Activated T-cell treated with anti-CD3 and anti-CD28 coated beads, Interleukin-2, amount 50 U/mL, for 24 hours (primary cell): ENCODE data around the gene ADAP1.
A peak's percentile ranks its signal among the peaks of the same experiment; 100 is the strongest.
"Not testable (repeated sequence)": the region's sequence is repeated elsewhere in the genome, so short reads cannot be mapped to it uniquely, and the experiment has no call there.

Experiments used
- DNase-seq: peaks from one replicate; pipeline ENCODE4 v3.0.0-alpha.2; 2020
- H3K27ac Mint-ChIP-seq: 2 replicates; pipeline ENCODE4 v1.8.0; 2020; ENCODE audit warnings: mild to moderate bottlenecking, mixed read lengths
- H3K27me3 Mint-ChIP-seq: 2 replicates; pipeline ENCODE4 v1.8.0; 2020; ENCODE audit warnings: mixed read lengths
- H3K36me3 Mint-ChIP-seq: 2 replicates; pipeline ENCODE4 v1.8.0; 2020; ENCODE audit warnings: low read depth, mixed read lengths
- H3K4me1 Mint-ChIP-seq: 2 replicates; pipeline ENCODE4 v1.8.0; 2020; ENCODE audit warnings: low read depth, mixed read lengths
- H3K4me3 Mint-ChIP-seq: 2 replicates; pipeline ENCODE4 v1.8.0; 2020; ENCODE audit warnings: mild to moderate bottlenecking, moderate library complexity, mixed read lengths
- H3K9me3 Mint-ChIP-seq: 2 replicates; pipeline ENCODE4 v1.8.0; 2020; ENCODE audit warnings: mixed read lengths

Gene ADAP1

GRCh38 chr7:881441-882234 lies 72.8 kb downstream of the ADAP1 start:
- Mint-ChIP-seq H3K4me3 (no peak overlapping the region), H3K36me3 (peaks cover 43% of the 10 kb centered on the region), H3K27ac (peak overlapping the region; percentile 7), H3K4me1 (peaks cover 43% of the 10 kb centered on the region), H3K27me3 (no peaks in the 10 kb centered on the region), H3K9me3 (no peaks in the 10 kb centered on the region)
- no peak for DNase-seq

DNA sequence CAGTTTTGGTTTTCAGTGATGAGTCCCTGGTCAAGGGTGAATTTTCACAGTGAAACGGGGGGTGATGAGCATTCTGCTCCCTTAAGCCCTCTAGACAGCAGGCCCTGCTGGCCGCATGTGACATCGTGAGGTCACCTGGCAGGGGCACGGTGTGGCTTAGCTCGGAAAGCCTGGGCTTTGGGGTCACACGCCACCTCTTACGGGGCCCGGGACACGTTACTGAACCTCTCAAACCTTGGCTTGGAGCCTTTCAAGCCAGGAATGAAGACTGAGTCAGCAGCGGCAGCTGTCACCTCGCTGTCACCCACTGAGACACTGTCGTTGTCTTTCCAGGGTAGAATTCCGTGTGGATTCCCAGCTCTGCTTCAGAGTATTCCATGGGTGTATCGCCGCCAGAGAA lies 74.0 kb downstream of the ADAP1 start:
- H3K27ac Mint-ChIP-seq, result no peak overlapping the region
- peaks cover 33% of the 10 kb centered on the region for H3K36me3 Mint-ChIP-seq
- H3K4me3 Mint-ChIP-seq, result no peak overlapping the region

DNA sequence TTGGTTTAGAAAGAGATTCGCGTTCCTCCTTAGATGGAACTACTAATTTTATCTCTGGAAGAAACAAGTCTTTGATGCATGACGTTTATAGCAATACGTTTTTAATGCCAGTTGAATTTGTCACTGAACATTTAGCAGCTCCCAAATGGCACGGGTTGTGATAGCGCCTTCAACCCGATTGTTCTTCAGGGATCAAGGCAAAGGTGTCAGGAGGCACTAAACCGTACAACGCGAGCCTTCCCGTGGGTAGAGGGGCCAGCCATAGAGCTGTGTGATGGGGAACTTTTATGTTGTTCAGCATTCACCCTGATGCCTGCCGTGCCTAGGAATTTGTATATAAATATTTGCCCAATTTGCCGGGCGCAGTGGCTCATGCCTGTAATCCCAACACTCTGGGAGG lies 74.8 kb downstream of the ADAP1 start:
- H3K27ac Mint-ChIP-seq, result no peak overlapping the region
- no peak for DNase-seq
- no peaks in the 10 kb centered on the region for H3K27me3 Mint-ChIP-seq
- H3K9me3 Mint-ChIP-seq, result no peaks in the 10 kb centered on the region
- no peak overlapping the region for H3K4me3 Mint-ChIP-seq
- H3K36me3 Mint-ChIP-seq, result peaks cover 38% of the 10 kb centered on the region
- H3K4me1 Mint-ChIP-seq, result peaks cover 47% of the 10 kb centered on the region

More for the DNA sequence above, 74.0 kb downstream of the ADAP1 start:
- Mint-ChIP-seq H3K27me3 (no peaks in the 10 kb centered on the region), H3K9me3 (no peaks in the 10 kb centered on the region), H3K4me1 (peaks cover 45% of the 10 kb centered on the region)
- no peak for DNase-seq

DNA sequence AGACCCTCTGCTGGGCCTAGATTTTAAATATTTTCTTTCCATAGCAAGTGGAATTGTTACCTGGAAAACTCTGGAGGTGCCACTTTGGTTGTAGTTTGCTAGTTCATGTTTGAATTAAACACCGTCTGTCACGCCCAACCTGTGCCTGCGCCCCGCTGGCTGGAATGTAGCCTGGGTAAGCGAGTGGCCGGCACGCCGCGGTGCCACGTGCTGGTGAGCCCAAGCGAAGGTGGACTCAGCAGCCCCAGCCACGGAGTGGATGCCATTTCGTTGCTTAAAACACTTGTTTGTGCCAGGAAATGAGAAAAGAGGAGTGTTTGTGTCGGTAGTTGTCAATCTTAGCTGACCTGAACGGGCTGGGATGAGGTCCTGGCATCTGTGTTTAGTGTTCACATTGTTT lies 75.4 kb downstream of the ADAP1 start:
- peak overlapping the region; percentile 90 for H3K4me3 Mint-ChIP-seq
- no peaks in the 10 kb centered on the region for H3K9me3 Mint-ChIP-seq
- H3K27ac Mint-ChIP-seq, result peak overlapping the region; percentile 83
- peaks cover 47% of the 10 kb centered on the region for H3K4me1 Mint-ChIP-seq
- DNase-seq, result no peak
- H3K27me3 Mint-ChIP-seq, result no peaks in the 10 kb centered on the region
- H3K36me3 Mint-ChIP-seq, result peaks cover 41% of the 10 kb centered on the region

- Mint-ChIP-seq H3K27ac (peak overlapping the region; percentile 90), H3K9me3 (no peaks in the 10 kb centered on the region), H3K36me3 (peaks cover 51% of the 10 kb centered on the region), H3K4me1 (peaks cover 49% of the 10 kb centered on the region), H3K4me3 (peak overlapping the region; percentile 90), H3K27me3 (no peaks in the 10 kb centered on the region)
- no peak for DNase-seq
These were observed 76.9 kb downstream of the ADAP1 start for GRCh38 chr7:877312-878232.

GRCh38 chr7:876972-877311 lies 77.5 kb downstream of the ADAP1 start:
- DNase-seq, result no peak
- peaks cover 54% of the 10 kb centered on the region for H3K36me3 Mint-ChIP-seq
- H3K4me3 Mint-ChIP-seq, result peak overlapping the region; percentile 90
- no peaks in the 10 kb centered on the region for H3K27me3 Mint-ChIP-seq
- peaks cover 45% of the 10 kb centered on the region for H3K4me1 Mint-ChIP-seq
- H3K27ac Mint-ChIP-seq, result peak overlapping the region; percentile 90
- no peaks in the 10 kb centered on the region for H3K9me3 Mint-ChIP-seq

GRCh38 chr7:876077-876971 lies 78.2 kb downstream of the ADAP1 start, which contains the start of gene GET4:
TSS of gene GET4 (plus strand) at chr7:876554. CDS start at chr7:876646, 92 bp downstream.
- Mint-ChIP-seq H3K27me3 (no peaks in the 10 kb centered on the region), H3K27ac (peak within 1 kb of the TSS; percentile 90), H3K36me3 (peaks cover 56% of the 10 kb centered on the region), H3K9me3 (no peaks in the 10 kb centered on the region), H3K4me3 (peak within 1 kb of the TSS; percentile 90), H3K4me1 (peaks cover 41% of the 10 kb centered on the region)
- peak; percentile 97 for DNase-seq

DNA sequence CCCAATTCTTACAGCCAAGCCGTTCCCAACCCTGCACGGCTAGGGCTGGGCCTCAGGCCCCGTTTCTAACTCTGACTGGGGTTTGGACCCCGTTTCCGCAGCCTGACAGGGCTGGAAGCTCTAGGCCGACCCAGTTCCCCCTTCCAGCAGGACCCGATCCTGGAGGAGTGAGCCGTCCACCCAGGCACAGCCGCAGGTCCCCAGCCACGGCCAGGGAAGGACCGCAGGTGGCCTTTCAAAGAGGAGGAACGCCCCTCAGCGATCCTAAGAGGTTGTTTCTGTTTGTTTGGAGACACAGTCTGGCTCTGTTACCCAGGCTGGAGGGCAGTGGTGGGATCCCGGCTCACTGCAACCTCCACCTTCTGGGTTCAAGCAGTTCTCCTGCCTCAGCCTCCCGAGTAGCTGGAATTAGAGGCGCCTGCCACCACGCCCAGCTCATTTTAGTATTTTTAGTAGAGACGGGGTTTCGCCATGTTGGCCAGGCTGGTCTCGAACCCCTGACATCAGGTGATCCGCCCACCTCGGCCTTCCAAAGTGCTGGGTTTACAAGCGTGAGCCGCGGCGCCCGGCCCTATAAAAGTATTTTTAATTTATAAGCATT lies 78.9 kb downstream of the ADAP1 start:
- DNase-seq, result no peak
- no peak overlapping the region for H3K4me3 Mint-ChIP-seq
- H3K4me1 Mint-ChIP-seq, result peaks cover 43% of the 10 kb centered on the region
- H3K9me3 Mint-ChIP-seq, result no peaks in the 10 kb centered on the region
- H3K36me3 Mint-ChIP-seq, result peaks cover 58% of the 10 kb centered on the region
- no peaks in the 10 kb centered on the region for H3K27me3 Mint-ChIP-seq
- H3K27ac Mint-ChIP-seq, result peak overlapping the region; percentile 71

DNA sequence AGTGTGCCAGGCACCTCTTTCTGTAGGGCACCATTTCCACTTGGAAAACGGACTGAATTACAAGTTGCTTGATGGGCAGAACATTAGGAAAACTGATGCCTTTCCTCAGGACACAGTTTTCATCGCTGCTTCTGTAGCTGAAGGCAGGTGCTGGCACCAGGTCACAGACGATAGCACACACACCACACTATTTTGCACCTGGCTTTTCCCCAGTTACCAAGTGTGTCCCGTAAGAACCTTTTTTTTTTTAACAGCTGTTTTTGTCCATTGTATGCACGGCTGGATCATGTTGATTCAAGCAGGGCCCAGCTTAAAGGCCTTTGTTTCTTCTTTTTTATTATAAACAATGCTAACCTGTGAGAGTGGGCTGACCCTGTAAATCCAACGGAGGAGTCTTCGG lies 79.4 kb downstream of the ADAP1 start:
- no peak overlapping the region for H3K4me3 Mint-ChIP-seq
- H3K27ac Mint-ChIP-seq, result peak overlapping the region; percentile 44
- peaks cover 40% of the 10 kb centered on the region for H3K4me1 Mint-ChIP-seq
- H3K27me3 Mint-ChIP-seq, result no peaks in the 10 kb centered on the region
- H3K36me3 Mint-ChIP-seq, result peaks cover 56% of the 10 kb centered on the region
- no peaks in the 10 kb centered on the region for H3K9me3 Mint-ChIP-seq
- no peak for DNase-seq

DNA sequence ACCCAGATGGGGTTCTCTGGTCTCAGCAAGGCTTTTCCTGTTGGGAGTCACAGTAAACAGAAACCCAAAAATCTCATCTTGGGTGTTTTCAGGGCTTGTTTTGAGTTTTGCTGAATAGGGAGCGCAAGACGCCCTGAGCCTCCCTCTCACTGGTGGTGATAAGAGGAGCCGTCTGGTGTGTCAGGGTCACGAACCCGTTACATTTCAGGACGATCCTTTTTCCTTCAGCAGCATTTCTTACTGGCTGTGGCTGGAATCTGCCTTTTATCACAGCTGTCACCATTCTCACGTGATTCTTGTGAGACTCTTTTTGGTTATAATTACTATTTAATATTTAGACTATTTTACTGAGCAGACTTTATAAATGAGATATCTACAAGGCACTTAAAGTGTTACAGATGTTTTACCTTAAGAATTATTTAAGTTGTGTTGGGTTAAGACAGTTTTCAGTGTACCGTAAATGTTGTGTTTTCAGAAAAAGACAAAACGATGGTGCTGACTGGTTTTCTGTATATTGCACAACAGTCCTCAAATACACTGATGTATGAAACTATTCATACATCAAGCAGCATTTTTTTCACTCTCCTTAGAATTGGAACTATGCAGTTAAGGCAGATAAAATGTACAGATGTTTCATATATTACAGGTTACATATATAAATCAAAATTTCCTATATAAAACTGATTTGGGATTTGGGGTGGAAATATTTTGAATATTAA lies 80.3 kb downstream of the ADAP1 start:
- Mint-ChIP-seq H3K27me3 (no peaks in the 10 kb centered on the region), H3K4me1 (peaks cover 37% of the 10 kb centered on the region), H3K9me3 (no peaks in the 10 kb centered on the region), H3K4me3 (no peak overlapping the region), H3K36me3 (peaks cover 58% of the 10 kb centered on the region), H3K27ac (peak overlapping the region; percentile 86)
- no peak for DNase-seq

- Mint-ChIP-seq H3K27me3 (no peaks in the 10 kb centered on the region), H3K27ac (peak overlapping the region; percentile 86), H3K36me3 (peaks cover 57% of the 10 kb centered on the region), H3K4me1 (peaks cover 35% of the 10 kb centered on the region), H3K9me3 (no peaks in the 10 kb centered on the region), H3K4me3 (peak overlapping the region; percentile 3)
- peak; percentile 81 for DNase-seq
These were observed 81.0 kb downstream of the ADAP1 start for GRCh38 chr7:873367-874002.

- H3K9me3 Mint-ChIP-seq, H3K27me3 Mint-ChIP-seq, DNase-seq, H3K4me3 Mint-ChIP-seq: not testable (repeated sequence)
- peak overlapping the region; percentile 86 for H3K27ac Mint-ChIP-seq
- H3K36me3 Mint-ChIP-seq, result peaks cover 59% of the 10 kb centered on the region
- H3K4me1 Mint-ChIP-seq, result peaks cover 31% of the 10 kb centered on the region
These were observed 81.8 kb downstream of the ADAP1 start for GRCh38 chr7:872685-873084.
